CD4-positive, alpha-beta T cell (primary cell): ENCODE data around the gene PCDHB7. TPM values are rescaled to one million over a fixed set of nuclear protein-coding genes. Genes with fewer than 3 reads are reported as not detected.
A peak's percentile ranks its signal among the peaks of the same experiment; 100 is the strongest.
"Not testable (repeated sequence)": the region's sequence is repeated elsewhere in the genome, so short reads cannot be mapped to it uniquely, and the experiment has no call there.

Experiments used
- ATAC-seq: fragments of 200-7000 bp; cut with Tn5 transposase; one replicate; pipeline ENCODE4 v1.10.0; 2022; ENCODE audit warnings: mild to moderate bottlenecking; ENCODE audit not compliant: poor library complexity
- CTCF ChIA-PET: fragments of 350-600 bp; sonication (Branson Sonifier 250); formaldehyde crosslinking; loops from one replicate; lab custom pipeline; 2021; ENCODE audit warnings: antibody characterized with exemption, inconsistent platforms; lab: Charles Lee
- POLR2A ChIA-PET: fragments of 350-600 bp; sonication (Branson Sonifier 250); formaldehyde crosslinking; loops from one replicate; lab custom pipeline; 2021; ENCODE audit warnings: antibody characterized with exemption, inconsistent platforms; lab: Charles Lee
- DNase-seq, 14 experiments: peaks; one replicate each; pipeline ENCODE4 v3.0.0-alpha.2; 2013 to 2020; ENCODE audit warnings: mixed read lengths in 2 of 14
- H3K27ac ChIP-seq, 2 donors: one replicate each; pipeline versions ENCODE4 v1.5.1 to v1.7.0; 2013; ENCODE audit warnings: low read length in 2 of 2, low read depth in 1 of 2, mild to moderate bottlenecking in 1 of 2
- H3K27me3 ChIP-seq, 2 experiments: 1 replicate in 1 of 2; 2 replicates in 1 of 2; pipeline versions ENCODE4 v1.6.1 to v1.7.0; 2013; ENCODE audit warnings: low read length in 2 of 2, control low read depth in 1 of 2, mild to moderate bottlenecking in 1 of 2, moderate library complexity in 1 of 2; ENCODE audit not compliant: insufficient read depth in 2 of 2, control insufficient read depth in 1 of 2
- H3K36me3 ChIP-seq: one replicate; pipeline ENCODE4 v1.6.1; 2013; ENCODE audit warnings: low read length, control low read depth; ENCODE audit not compliant: insufficient read depth
- H3K4me1 ChIP-seq: one replicate; pipeline ENCODE4 v1.6.1; 2013; ENCODE audit warnings: low read length, control low read depth; ENCODE audit not compliant: insufficient read depth
- H3K4me3 ChIP-seq: one replicate; pipeline ENCODE4 v1.5.1; 2013; ENCODE audit warnings: mild to moderate bottlenecking, low read length, moderate library complexity
- H3K9me3 ChIP-seq, 2 experiments: 1 replicate in 1 of 2; 2 replicates in 1 of 2; pipeline versions ENCODE4 v1.6.1 to v1.7.0; 2013; ENCODE audit warnings: low read length in 2 of 2, mild to moderate bottlenecking in 2 of 2, control low read depth in 1 of 2, moderate library complexity in 1 of 2; ENCODE audit not compliant: control insufficient read depth in 1 of 2, insufficient read depth in 1 of 2
- H3K27ac Mint-ChIP-seq: one replicate; pipeline ENCODE4 v1.8.0; 2020; ENCODE audit warnings: mixed read lengths
- H3K27me3 Mint-ChIP-seq: one replicate; pipeline ENCODE4 v1.8.0; 2021; ENCODE audit warnings: mixed read lengths
- H3K36me3 Mint-ChIP-seq: one replicate; pipeline ENCODE4 v1.8.0; 2021; ENCODE audit warnings: low read depth, mixed read lengths
- H3K4me1 Mint-ChIP-seq: one replicate; pipeline ENCODE4 v1.8.0; 2021; ENCODE audit warnings: low read depth, mixed read lengths
- H3K4me3 Mint-ChIP-seq: one replicate; pipeline ENCODE4 v1.8.0; 2020; ENCODE audit warnings: mild to moderate bottlenecking, mixed read lengths
- H3K9me3 Mint-ChIP-seq: one replicate; pipeline ENCODE4 v1.8.0; 2020; ENCODE audit warnings: mixed read lengths
- intact Hi-C, 2 experiments: fragments of 100-400 bp; cut with DNase I in 1 of 2; cut with micrococcal nuclease in 1 of 2; formaldehyde crosslinking; loops; one replicate each; pipeline versions ENCODE4 v1.15.1 to v1.9.0; 2023 to 2025; cut with DNase I, micrococcal nuclease
- total RNA-seq, 174 experiments: library from RNA in 2 of 174; stranded (reverse) in 2 of 174; gene quantifications; one replicate each; pipeline ENCODE4 v1.2.3 and lab custom pipeline; 2021 to 2026
- TF ChIP-seq, protein P1 (sequence below): fragments of 200-600 bp; IDR thresholded peaks from one replicate; pipeline ENCODE4 v1.8.0; 2022; ENCODE audit warnings: antibody characterized with exemption, mild to moderate bottlenecking

PCDHB7 gene
- total RNA-seq, 2 experiments from 2014 or later, result not detected

DNA sequence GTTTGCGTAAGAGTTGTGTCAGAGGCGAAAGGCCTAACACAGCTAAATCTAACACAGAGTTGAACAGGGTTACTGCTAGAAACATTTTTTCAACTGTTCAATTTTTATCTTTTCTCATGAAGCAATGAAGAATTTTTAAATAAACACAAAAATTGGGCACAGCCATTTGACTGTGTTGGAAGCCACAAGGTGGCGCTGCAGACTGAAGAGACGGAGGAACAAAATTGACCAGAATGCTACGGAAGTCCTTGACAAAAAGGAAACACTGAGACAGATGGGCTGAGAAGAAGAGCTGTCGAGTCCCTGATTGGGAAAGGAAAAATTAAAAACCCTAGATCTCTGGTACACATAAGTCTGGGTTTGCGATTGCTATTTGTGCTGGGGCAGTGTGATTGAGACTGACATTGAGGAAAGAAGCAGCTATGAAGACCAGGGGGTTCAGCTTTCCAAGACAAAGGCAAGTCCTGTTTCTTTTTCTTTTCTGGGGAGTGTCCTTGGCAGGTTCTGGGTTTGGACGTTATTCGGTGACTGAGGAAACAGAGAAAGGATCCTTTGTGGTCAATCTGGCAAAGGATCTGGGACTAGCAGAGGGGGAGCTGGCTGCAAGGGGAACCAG lies 14.6 kb downstream of the PCDHB7 start, which contains the start of gene PCDHB9:
TSS of gene PCDHB9 (plus strand) at position 265 of the 616 bp plus-strand sequence. CDS start at position 423, 158 bp downstream.
- TF ChIP-seq, protein P1, sequence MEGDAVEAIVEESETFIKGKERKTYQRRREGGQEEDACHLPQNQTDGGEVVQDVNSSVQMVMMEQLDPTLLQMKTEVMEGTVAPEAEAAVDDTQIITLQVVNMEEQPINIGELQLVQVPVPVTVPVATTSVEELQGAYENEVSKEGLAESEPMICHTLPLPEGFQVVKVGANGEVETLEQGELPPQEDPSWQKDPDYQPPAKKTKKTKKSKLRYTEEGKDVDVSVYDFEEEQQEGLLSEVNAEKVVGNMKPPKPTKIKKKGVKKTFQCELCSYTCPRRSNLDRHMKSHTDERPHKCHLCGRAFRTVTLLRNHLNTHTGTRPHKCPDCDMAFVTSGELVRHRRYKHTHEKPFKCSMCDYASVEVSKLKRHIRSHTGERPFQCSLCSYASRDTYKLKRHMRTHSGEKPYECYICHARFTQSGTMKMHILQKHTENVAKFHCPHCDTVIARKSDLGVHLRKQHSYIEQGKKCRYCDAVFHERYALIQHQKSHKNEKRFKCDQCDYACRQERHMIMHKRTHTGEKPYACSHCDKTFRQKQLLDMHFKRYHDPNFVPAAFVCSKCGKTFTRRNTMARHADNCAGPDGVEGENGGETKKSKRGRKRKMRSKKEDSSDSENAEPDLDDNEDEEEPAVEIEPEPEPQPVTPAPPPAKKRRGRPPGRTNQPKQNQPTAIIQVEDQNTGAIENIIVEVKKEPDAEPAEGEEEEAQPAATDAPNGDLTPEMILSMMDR, result peak; percentile 21
- intact Hi-C loops, result no loop called here
- H3K36me3 ChIP-seq, result no peaks in the 10 kb centered on the region
- peaks cover 13% of the 10 kb centered on the region for H3K9me3 Mint-ChIP-seq
- H3K4me1 ChIP-seq, result peaks cover 4% of the 10 kb centered on the region
- no peak within 1 kb of the TSS for H3K27ac Mint-ChIP-seq
- no peak within 1 kb of the TSS for H3K27ac ChIP-seq
- DNase-seq (peak in 5 of 14 experiments; percentile 7 to 53 (median 44)), ATAC-seq (no peak)
- no peak within 1 kb of the TSS for H3K4me3 ChIP-seq
- peaks cover 83% of the 10 kb centered on the region for H3K27me3 Mint-ChIP-seq
- POLR2A ChIA-PET, result no interaction called here
- CTCF ChIA-PET, result interaction anchor here (1.6 kb wide), 1 partner anchor 10 kb away, joined by 3 read pairs; no protein-coding TSS in a partner anchor
- H3K4me3 Mint-ChIP-seq, result peak within 1 kb of the TSS; percentile 59
- H3K4me1 Mint-ChIP-seq, result peaks cover 6% of the 10 kb centered on the region
- H3K36me3 Mint-ChIP-seq, result peaks cover 18% of the 10 kb centered on the region
- H3K27me3 ChIP-seq, result peaks cover 11 to 28% of the 10 kb centered on the region in 2 experiments
- H3K9me3 ChIP-seq, result peaks cover 17 to 25% of the 10 kb centered on the region in 2 experiments

DNA sequence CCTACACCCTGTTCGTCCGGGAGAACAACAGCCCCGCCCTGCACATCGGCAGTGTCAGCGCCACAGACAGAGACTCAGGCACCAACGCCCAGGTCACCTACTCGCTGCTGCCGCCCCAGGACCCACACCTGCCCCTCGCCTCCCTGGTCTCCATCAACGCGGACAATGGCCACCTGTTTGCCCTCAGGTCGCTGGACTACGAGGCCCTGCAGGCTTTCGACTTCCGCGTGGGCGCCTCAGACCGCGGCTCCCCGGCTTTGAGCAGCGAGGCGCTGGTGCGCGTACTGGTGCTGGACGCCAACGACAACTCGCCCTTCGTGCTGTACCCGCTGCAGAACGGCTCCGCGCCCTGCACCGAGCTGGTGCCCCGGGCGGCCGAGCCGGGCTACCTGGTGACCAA lies 16.2 kb downstream of the PCDHB7 start:
- POLR2A ChIA-PET, H3K9me3 Mint-ChIP-seq, ATAC-seq: not testable (repeated sequence)

DNA sequence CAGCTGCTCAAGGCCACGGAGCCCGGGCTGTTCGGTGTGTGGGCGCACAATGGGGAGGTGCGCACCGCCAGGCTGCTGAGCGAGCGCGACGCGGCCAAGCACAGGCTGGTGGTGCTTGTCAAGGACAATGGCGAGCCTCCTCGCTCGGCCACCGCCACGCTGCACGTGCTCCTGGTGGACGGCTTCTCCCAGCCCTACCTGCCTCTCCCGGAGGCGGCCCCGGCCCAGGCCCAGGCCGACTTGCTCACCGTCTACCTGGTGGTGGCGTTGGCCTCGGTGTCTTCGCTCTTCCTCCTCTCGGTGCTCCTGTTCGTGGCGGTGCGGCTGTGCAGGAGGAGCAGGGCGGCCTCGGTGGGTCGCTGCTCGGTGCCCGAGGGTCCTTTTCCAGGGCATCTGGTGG lies 16.7 kb downstream of the PCDHB7 start:
- ATAC-seq, result not testable (repeated sequence)

More for the DNA sequence above, 16.2 kb downstream of the PCDHB7 start:
- Mint-ChIP-seq H3K36me3 (peaks cover 22% of the 10 kb centered on the region), H3K27me3 (peaks cover 83% of the 10 kb centered on the region)
- Histone ChIP-seq H3K27me3 (peaks cover 10 to 13% of the 10 kb centered on the region in 2 experiments), H3K9me3 (peaks cover 4 to 24% of the 10 kb centered on the region in 2 experiments)
- H3K4me3 Mint-ChIP-seq, DNase-seq, intact Hi-C loops, H3K36me3 ChIP-seq, CTCF ChIA-PET, H3K4me1 Mint-ChIP-seq, H3K4me1 ChIP-seq, H3K4me3 ChIP-seq, H3K27ac Mint-ChIP-seq, H3K27ac ChIP-seq: not testable (repeated sequence)

DNA sequence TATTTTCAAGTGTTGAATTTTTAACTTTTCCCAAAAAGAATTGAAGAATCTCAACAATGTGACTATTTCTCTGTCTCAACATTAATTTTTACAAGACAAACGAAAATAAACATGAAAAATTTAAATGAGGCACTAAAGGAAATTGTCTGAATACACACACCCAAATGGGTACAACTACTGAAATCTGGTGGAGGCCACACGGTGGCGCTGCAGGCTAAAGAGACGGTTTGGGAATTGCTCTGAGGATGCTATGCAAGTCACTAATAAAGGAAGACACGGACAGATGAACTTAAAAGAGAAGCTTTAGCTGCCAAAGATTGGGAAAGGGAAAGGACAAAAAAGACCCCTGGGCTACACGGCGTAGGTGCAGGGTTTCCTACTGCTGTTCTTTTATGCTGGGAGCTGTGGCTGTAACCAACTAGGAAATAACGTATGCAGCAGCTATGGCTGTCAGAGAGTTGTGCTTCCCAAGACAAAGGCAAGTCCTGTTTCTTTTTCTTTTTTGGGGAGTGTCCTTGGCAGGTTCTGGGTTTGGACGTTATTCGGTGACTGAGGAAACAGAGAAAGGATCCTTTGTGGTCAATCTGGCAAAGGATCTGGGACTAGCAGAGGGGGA lies 19.8 kb downstream of the PCDHB7 start, which contains the start of gene PCDHB10:
TSS of gene PCDHB10 (plus strand) at position 244 of the 616 bp plus-strand sequence. CDS start at position 444, 200 bp downstream.
- DNase-seq (peak in 3 of 14 experiments; percentile 19 to 25 (median 25)), ATAC-seq (no peak)
- Mint-ChIP-seq H3K4me3 (no peak within 1 kb of the TSS), H3K9me3 (peaks cover 7% of the 10 kb centered on the region), H3K36me3 (peaks cover 11% of the 10 kb centered on the region), H3K27ac (no peak within 1 kb of the TSS), H3K27me3 (peaks cover 74% of the 10 kb centered on the region), H3K4me1 (peaks cover under 1% of the 10 kb centered on the region)
- Histone ChIP-seq H3K9me3 (peaks cover 20 to 22% of the 10 kb centered on the region in 2 experiments), H3K27ac (no peak within 1 kb of the TSS), H3K36me3 (no peaks in the 10 kb centered on the region), H3K4me3 (no peak within 1 kb of the TSS), H3K4me1 (no peaks in the 10 kb centered on the region), H3K27me3 (peaks cover 13 to 14% of the 10 kb centered on the region in 2 experiments)
- ChIA-PET POLR2A (no interaction called here), CTCF (no interaction called here)
- TF ChIP-seq, protein P1, result peak; percentile 23
- intact Hi-C loops, result loop anchor here in 1 of 2 experiments (10.0 kb wide), 1 partner anchor 363 kb away; no protein-coding TSS in a partner anchor

More for the DNA sequence above, 16.7 kb downstream of the PCDHB7 start:
- H3K9me3 Mint-ChIP-seq, H3K4me3 Mint-ChIP-seq, CTCF ChIA-PET, H3K4me3 ChIP-seq, H3K36me3 ChIP-seq, H3K4me1 ChIP-seq, DNase-seq, H3K27ac Mint-ChIP-seq, H3K27ac ChIP-seq, intact Hi-C loops, POLR2A ChIA-PET, H3K4me1 Mint-ChIP-seq: not testable (repeated sequence)
- H3K27me3 Mint-ChIP-seq, result peaks cover 82% of the 10 kb centered on the region
- H3K36me3 Mint-ChIP-seq, result peaks cover 22% of the 10 kb centered on the region
- peaks cover 4 to 22% of the 10 kb centered on the region in 2 experiments for H3K9me3 ChIP-seq
- H3K27me3 ChIP-seq, result peaks cover 10 to 13% of the 10 kb centered on the region in 2 experiments

DNA sequence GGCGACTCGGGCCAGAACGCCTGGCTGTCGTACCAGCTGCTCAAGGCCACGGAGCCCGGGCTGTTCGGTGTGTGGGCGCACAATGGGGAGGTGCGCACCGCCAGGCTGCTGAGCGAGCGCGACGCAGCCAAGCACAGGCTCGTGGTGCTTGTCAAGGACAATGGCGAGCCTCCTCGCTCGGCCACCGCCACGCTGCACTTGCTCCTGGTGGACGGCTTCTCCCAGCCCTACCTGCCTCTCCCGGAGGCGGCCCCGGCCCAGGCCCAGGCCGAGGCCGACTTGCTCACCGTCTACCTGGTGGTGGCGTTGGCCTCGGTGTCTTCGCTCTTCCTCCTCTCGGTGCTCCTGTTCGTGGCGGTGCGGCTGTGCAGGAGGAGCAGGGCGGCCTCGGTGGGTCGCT lies 21.9 kb downstream of the PCDHB7 start:
- DNase-seq, CTCF ChIA-PET, H3K4me1 ChIP-seq, H3K4me1 Mint-ChIP-seq, H3K27ac ChIP-seq, ATAC-seq, H3K36me3 ChIP-seq, H3K4me3 Mint-ChIP-seq, H3K4me3 ChIP-seq, H3K27ac Mint-ChIP-seq, POLR2A ChIA-PET: not testable (repeated sequence)
- Mint-ChIP-seq H3K27me3 (peaks cover 80% of the 10 kb centered on the region), H3K36me3 (peaks cover 11% of the 10 kb centered on the region), H3K9me3 (peaks cover 12% of the 10 kb centered on the region)
- Histone ChIP-seq H3K9me3 (peaks cover 11 to 29% of the 10 kb centered on the region in 2 experiments), H3K27me3 (peaks cover 14 to 21% of the 10 kb centered on the region in 2 experiments)
- intact Hi-C loops, result loop anchor here in 1 of 2 experiments (10.0 kb wide), 1 partner anchor 360 kb away; no protein-coding TSS in a partner anchor
